HFF-Myc (cell line): ENCODE data around the gene GIGYF2.
"Not testable (repeated sequence)": the region's sequence is repeated elsewhere in the genome, so short reads cannot be mapped to it uniquely, and the experiment has no call there.

ENCODE experiments used
- DNase-seq: peaks from one replicate; pipeline ENCODE4 v3.0.0-alpha.2; 2011; ENCODE audit warnings: low read depth; ENCODE audit errors: extremely low read depth
- H3K4me3 ChIP-seq: replicated peaks from 2 replicates; pipeline ENCODE4 v1.5.1; 2011; ENCODE audit warnings: low read depth, mild to moderate bottlenecking, control low read depth, low read length
- TF ChIP-seq, protein P1 (sequence below): IDR thresholded peaks from 2 replicates; pipeline ENCODE4 v1.5.1; 2012; ENCODE audit warnings: mild to moderate bottlenecking, low read depth, low read length, control low read depth; ENCODE audit errors: missing control alignments

GIGYF2 gene

GRCh38 chr2:232700154-232700553 lies 3.0 kb downstream of the GIGYF2 start:
- TF ChIP-seq, protein P1, sequence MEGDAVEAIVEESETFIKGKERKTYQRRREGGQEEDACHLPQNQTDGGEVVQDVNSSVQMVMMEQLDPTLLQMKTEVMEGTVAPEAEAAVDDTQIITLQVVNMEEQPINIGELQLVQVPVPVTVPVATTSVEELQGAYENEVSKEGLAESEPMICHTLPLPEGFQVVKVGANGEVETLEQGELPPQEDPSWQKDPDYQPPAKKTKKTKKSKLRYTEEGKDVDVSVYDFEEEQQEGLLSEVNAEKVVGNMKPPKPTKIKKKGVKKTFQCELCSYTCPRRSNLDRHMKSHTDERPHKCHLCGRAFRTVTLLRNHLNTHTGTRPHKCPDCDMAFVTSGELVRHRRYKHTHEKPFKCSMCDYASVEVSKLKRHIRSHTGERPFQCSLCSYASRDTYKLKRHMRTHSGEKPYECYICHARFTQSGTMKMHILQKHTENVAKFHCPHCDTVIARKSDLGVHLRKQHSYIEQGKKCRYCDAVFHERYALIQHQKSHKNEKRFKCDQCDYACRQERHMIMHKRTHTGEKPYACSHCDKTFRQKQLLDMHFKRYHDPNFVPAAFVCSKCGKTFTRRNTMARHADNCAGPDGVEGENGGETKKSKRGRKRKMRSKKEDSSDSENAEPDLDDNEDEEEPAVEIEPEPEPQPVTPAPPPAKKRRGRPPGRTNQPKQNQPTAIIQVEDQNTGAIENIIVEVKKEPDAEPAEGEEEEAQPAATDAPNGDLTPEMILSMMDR, result no peak
- H3K4me3 ChIP-seq, result no peak overlapping the region
- no peak for DNase-seq

DNA sequence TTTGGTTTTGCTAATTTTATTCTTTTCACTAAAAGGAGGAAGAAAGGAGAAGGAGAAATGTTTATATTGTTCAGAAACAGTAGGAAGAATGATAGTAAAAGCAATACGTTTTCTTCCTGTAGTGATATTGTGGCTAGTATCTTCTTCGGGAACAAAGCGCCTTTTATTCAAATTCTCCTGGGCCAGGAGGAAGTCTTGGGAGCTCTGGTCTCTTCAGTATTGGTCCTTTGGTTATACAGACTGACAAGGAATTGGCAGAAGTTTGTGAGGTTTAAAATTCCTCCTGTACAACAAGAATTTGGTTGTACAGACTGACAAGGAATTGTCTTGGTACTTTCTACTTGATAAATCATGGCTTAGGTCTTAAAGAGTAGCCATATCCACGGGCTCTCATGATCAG lies 9.9 kb downstream of the GIGYF2 start:
- DNase-seq, result no peak
- no peak overlapping the region for H3K4me3 ChIP-seq
- TF ChIP-seq, protein P1, result no peak

DNA sequence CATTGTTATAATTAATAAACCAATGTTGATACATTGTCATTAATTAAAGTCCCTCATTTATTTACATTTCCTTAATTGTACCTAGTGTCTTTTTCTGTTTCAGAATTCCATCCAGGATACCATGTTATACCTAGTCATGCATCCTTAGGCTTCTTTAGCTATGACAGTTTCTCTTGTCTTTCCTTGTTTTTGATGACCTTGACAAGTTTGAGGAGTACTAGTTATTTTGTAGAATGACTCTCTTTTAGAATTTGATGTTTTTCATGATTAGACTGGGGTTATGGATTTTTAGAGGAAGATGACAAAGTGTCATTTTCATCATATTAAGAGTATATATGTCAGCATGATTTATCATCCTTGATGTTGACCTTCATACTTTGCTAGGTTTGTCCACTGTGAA lies 16.4 kb downstream of the GIGYF2 start:
- no peak for DNase-seq
- H3K4me3 ChIP-seq, result no peak overlapping the region

GRCh38 chr2:232714969-232715368 lies 17.8 kb downstream of the GIGYF2 start:
- no peak overlapping the region for H3K4me3 ChIP-seq
- DNase-seq, result no peak
- TF ChIP-seq, protein P1, result no peak

More for the DNA sequence above, 16.4 kb downstream of the GIGYF2 start:
- TF ChIP-seq, protein P1, result no peak

GRCh38 chr2:232720056-232720455 lies 22.9 kb downstream of the GIGYF2 start:
- DNase-seq, result not testable (repeated sequence)

GRCh38 chr2:232721261-232721660 lies 24.1 kb downstream of the GIGYF2 start:
- DNase-seq, result no peak
- no peak overlapping the region for H3K4me3 ChIP-seq
- TF ChIP-seq, protein P1, result no peak

More at GRCh38 chr2:232720056-232720455, 22.9 kb downstream of the GIGYF2 start:
- H3K4me3 ChIP-seq, result not testable (repeated sequence)

DNA sequence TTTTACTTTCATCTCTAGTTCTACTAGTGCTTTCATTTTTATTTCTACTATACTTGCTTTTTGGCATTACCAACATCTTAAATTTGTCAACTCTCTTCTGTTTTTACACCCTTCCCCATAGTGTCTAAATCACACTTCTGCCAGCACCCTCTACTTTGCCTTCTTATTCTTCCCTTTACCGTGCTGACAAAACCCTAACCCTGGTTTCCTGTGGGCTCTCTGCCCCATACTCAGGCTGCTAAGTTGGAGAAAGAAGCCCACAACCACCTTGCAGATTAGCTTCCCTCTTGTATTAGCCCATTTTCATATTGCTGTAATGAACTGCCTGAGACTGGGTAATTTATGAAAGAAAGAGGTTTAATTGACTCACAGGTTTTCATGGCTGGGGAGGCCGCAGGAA lies 24.8 kb downstream of the GIGYF2 start:
- TF ChIP-seq, protein P1, result no peak
- H3K4me3 ChIP-seq, result no peak overlapping the region

More for the DNA sequence above, 24.8 kb downstream of the GIGYF2 start:
- DNase-seq, result no peak
